ENCODE measurements around the gene SYT1. TPM values are rescaled to one million over a fixed set of nuclear protein-coding genes. Genes with fewer than 3 reads are reported as not detected.

The SYT1 gene
- total RNA-seq, 2 experiments from 2014 or later: not detected

DNA sequence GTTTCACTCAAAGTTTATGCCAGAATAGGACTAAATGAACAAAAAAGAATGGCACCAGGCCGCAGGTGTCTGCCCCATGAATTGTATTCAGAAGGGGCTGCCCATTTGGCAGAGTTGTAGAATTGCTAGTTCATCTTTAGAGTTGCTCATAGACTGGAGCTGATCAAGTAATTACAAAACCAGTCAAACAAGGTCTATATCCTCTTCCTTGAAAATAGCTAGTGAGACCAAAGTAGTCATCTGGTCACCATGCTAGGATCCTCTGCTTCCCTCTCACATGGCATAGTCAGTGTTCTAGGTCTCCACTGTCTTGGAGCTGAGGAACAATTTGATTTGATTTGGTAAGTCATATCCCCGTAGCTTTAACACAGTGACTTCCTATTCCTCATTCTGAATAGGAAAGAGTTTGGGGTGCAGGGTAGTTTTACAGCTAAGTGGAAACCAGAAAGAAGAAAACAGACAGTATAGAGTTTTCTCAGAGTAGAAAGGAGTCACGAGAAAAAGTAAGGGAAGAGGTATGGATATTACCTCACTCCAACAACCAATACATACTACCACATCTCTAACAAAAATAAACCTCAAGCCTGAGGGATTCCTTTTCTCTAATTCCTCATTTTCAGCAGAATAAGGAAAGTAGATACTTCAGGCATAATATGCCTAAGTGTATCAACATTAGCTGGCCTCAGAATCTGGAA is 574.1 kb downstream of the SYT1 start:
- H3K36me3 ChIP-seq (ENCODE audit: insufficient read depth, low read length): no peaks in the 10 kb centered on the region
- no peak overlapping the region for H3K4me3 Mint-ChIP-seq
- TF ChIP-seq, protein P1, sequence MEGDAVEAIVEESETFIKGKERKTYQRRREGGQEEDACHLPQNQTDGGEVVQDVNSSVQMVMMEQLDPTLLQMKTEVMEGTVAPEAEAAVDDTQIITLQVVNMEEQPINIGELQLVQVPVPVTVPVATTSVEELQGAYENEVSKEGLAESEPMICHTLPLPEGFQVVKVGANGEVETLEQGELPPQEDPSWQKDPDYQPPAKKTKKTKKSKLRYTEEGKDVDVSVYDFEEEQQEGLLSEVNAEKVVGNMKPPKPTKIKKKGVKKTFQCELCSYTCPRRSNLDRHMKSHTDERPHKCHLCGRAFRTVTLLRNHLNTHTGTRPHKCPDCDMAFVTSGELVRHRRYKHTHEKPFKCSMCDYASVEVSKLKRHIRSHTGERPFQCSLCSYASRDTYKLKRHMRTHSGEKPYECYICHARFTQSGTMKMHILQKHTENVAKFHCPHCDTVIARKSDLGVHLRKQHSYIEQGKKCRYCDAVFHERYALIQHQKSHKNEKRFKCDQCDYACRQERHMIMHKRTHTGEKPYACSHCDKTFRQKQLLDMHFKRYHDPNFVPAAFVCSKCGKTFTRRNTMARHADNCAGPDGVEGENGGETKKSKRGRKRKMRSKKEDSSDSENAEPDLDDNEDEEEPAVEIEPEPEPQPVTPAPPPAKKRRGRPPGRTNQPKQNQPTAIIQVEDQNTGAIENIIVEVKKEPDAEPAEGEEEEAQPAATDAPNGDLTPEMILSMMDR (IDR thresholded peaks at IDR 0.05): no peak
- DNase-seq (no peak), ATAC-seq (ENCODE audit: poor library complexity) (no peak)
- no peak overlapping the region for H3K4me3 ChIP-seq (ENCODE audit: low read length)
- no peaks in the 10 kb centered on the region for H3K27me3 Mint-ChIP-seq
- ChIA-PET POLR2A (no interaction called here), CTCF (no interaction called here)
- no peaks in the 10 kb centered on the region for H3K4me1 ChIP-seq (ENCODE audit: insufficient read depth, low read length)
- H3K36me3 Mint-ChIP-seq (ENCODE audit: low read depth): no peaks in the 10 kb centered on the region
- no peaks in the 10 kb centered on the region for H3K9me3 Mint-ChIP-seq
- no peak overlapping the region for H3K27ac Mint-ChIP-seq
- H3K4me1 Mint-ChIP-seq (ENCODE audit: low read depth): no peaks in the 10 kb centered on the region
- no peaks in the 10 kb centered on the region for H3K27me3 ChIP-seq (ENCODE audit: control insufficient read depth in 1 of 2, insufficient read depth in 2 of 2, low read length in 2 of 2)
- no peaks in the 10 kb centered on the region for H3K9me3 ChIP-seq (ENCODE audit: control insufficient read depth in 1 of 2, insufficient read depth in 1 of 2, low read length in 2 of 2)
- no peak overlapping the region for H3K27ac ChIP-seq (ENCODE audit: low read depth in 1 of 2, low read length in 2 of 2)
- intact Hi-C loops (cut with DNase I, micrococcal nuclease): no loop called here

DNA sequence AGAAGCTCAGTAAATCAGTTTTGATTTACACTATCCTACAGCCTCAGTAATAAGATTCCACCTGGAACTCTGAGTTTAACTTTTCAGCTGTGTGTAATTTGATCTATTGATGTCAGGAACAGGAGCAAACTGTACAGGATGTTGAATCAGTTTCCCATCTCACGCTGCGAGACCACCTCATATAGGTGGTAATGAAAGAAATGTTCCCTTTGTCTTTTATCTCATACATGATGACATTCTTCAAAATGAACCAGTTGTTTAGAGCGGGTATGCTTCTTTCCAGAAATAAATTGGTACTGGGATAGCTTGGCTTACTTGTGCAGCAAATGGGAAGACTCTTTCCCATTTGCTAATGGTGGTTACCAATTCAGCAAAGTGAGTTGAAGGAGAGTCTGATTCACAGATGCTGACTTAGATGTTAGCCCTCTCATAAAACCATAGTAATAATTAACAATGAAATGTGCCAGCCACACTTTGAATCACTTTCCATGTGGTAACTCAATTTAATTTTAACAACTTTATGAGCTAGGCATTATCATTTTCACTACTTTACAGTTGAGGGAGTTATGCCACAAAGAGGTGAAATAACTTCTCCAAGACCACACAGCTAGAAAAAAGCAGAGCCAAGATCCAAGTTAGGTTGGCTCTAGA is 574.7 kb downstream of the SYT1 start:
- no peak for ATAC-seq (ENCODE audit: poor library complexity)
- H3K4me1 ChIP-seq (ENCODE audit: insufficient read depth, low read length): no peaks in the 10 kb centered on the region
- intact Hi-C loops (cut with DNase I, micrococcal nuclease): no loop called here
- Mint-ChIP-seq H3K4me3 (no peak overlapping the region), H3K27me3 (no peaks in the 10 kb centered on the region), H3K27ac (no peak overlapping the region), H3K36me3 (ENCODE audit: low read depth) (no peaks in the 10 kb centered on the region), H3K4me1 (ENCODE audit: low read depth) (no peaks in the 10 kb centered on the region), H3K9me3 (no peaks in the 10 kb centered on the region)
- TF ChIP-seq, protein P1 (IDR thresholded peaks at IDR 0.05): no peak
- H3K36me3 ChIP-seq (ENCODE audit: insufficient read depth, low read length): no peaks in the 10 kb centered on the region
- ChIA-PET POLR2A (no interaction called here), CTCF (no interaction called here)
- H3K27ac ChIP-seq (ENCODE audit: low read depth in 1 of 2, low read length in 2 of 2): no peak overlapping the region
- H3K4me3 ChIP-seq (ENCODE audit: low read length): no peak overlapping the region
- no peaks in the 10 kb centered on the region for H3K9me3 ChIP-seq (ENCODE audit: control insufficient read depth in 1 of 2, insufficient read depth in 1 of 2, low read length in 2 of 2)
- no peak for DNase-seq
- H3K27me3 ChIP-seq (ENCODE audit: control insufficient read depth in 1 of 2, insufficient read depth in 2 of 2, low read length in 2 of 2): no peaks in the 10 kb centered on the region

DNA sequence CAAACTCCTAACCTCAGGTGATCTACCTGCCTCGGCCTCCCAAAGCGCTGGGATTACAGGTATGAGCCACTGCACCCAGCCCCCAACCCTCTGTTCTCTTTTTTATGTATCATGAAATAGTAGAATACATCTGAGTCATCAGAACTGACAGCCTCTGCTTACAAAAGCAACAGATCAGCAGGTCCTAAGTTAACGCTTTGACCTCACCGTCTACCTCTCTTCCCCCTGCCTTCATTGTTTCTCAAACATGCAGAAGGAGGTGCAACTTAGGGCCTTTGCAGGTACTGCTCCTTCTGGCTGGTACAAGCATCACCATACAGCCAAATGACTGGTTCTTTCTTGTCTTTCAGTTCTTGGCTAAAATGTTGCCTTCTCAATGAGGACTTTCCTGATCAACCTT is 577.0 kb downstream of the SYT1 start:
- H3K27ac Mint-ChIP-seq: no peak overlapping the region
- H3K36me3 Mint-ChIP-seq (ENCODE audit: low read depth): no peaks in the 10 kb centered on the region
- POLR2A ChIA-PET: no interaction called here
- no peaks in the 10 kb centered on the region for H3K9me3 ChIP-seq (ENCODE audit: control insufficient read depth in 1 of 2, insufficient read depth in 1 of 2, low read length in 2 of 2)
- DNase-seq (no peak), ATAC-seq (ENCODE audit: poor library complexity) (no peak)
- no peaks in the 10 kb centered on the region for H3K4me1 ChIP-seq (ENCODE audit: insufficient read depth, low read length)
- no peaks in the 10 kb centered on the region for H3K36me3 ChIP-seq (ENCODE audit: insufficient read depth, low read length)
- H3K27me3 Mint-ChIP-seq: no peaks in the 10 kb centered on the region
- intact Hi-C loops (cut with DNase I, micrococcal nuclease): no loop called here
- CTCF ChIA-PET: no interaction called here
- TF ChIP-seq, protein P1 (IDR thresholded peaks at IDR 0.05): no peak
- no peak overlapping the region for H3K4me3 Mint-ChIP-seq
- no peak overlapping the region for H3K27ac ChIP-seq (ENCODE audit: low read depth in 1 of 2, low read length in 2 of 2)
- H3K4me3 ChIP-seq (ENCODE audit: low read length): no peak overlapping the region
- no peaks in the 10 kb centered on the region for H3K9me3 Mint-ChIP-seq
- no peaks in the 10 kb centered on the region for H3K4me1 Mint-ChIP-seq (ENCODE audit: low read depth)
- H3K27me3 ChIP-seq (ENCODE audit: control insufficient read depth in 1 of 2, insufficient read depth in 2 of 2, low read length in 2 of 2): no peaks in the 10 kb centered on the region
